ENCODE data around the gene PSAT1.

Gene PSAT1

GRCh38 chr9:78370991-78371390 lies 74.1 kb downstream of the PSAT1 start:
- DNase-seq, result no peak

GRCh38 chr9:78371981-78372380 lies 75.1 kb downstream of the PSAT1 start:
- DNase-seq, result no peak
